Activated naive CD8-positive, alpha-beta T cell (primary cell): ENCODE measurements around the gene DNAAF5.
"Not testable (repeated sequence)": the region's sequence is repeated elsewhere in the genome, so short reads cannot be mapped to it uniquely, and the experiment has no call there.

Experiments used
- H3K27ac Mint-ChIP-seq: one replicate; pipeline ENCODE4 v1.8.0; 2021; ENCODE audit warnings: mixed read lengths
- H3K27me3 Mint-ChIP-seq: one replicate; pipeline ENCODE4 v1.8.0; 2021; ENCODE audit warnings: mixed read lengths
- H3K36me3 Mint-ChIP-seq: one replicate; pipeline ENCODE4 v1.8.0; 2021; ENCODE audit warnings: mixed read lengths
- H3K4me1 Mint-ChIP-seq: one replicate; pipeline ENCODE4 v1.8.0; 2021; ENCODE audit warnings: low read depth, mixed read lengths
- H3K4me3 Mint-ChIP-seq: one replicate; pipeline ENCODE4 v1.8.0; 2021; ENCODE audit warnings: mild to moderate bottlenecking, mixed read lengths
- H3K9me3 Mint-ChIP-seq: one replicate; pipeline ENCODE4 v1.8.0; 2021; ENCODE audit warnings: low read depth, mixed read lengths

The DNAAF5 gene

DNA sequence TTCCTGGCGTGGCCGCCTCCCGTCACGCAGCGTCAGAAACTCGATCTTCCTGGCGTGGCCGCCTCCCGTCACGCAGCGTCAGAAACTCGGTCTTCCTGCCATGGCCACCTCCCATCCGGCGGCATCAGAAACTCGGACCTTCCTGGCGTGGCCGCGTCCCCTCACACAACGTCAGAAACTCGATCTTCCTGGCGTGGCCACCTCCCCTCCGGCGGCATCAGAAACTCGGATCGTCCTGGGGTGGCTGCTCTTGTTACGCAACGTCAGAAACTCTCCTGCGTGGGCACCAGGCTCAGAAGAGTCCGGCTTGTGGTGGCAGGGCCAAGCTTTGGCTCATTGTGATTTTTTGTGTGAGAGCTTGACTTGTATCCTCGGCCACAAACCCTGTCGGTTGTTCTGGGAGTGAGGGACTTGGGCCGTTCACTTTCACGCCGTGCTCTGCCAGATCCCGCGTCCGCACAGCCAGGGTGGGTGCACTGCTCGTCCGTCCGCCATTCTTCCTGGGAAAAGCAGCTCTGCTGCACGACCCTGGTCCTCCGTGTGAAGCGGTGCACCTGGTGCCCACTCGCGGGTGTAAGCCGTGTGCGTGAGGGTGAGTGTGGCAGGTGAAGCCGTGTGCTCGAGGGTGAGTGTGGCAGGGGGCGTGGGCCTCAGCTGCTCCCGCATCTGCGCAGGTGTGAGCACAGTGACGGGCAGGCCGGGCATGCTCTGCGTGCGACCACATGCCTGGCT lies 56.4 kb downstream of the DNAAF5 start:
- H3K27me3 Mint-ChIP-seq = no peaks in the 10 kb centered on the region
- H3K9me3 Mint-ChIP-seq = no peaks in the 10 kb centered on the region
- H3K4me1 Mint-ChIP-seq = no peaks in the 10 kb centered on the region
- no peak overlapping the region for H3K4me3 Mint-ChIP-seq
- H3K27ac Mint-ChIP-seq = no peak overlapping the region
- H3K36me3 Mint-ChIP-seq = no peaks in the 10 kb centered on the region

DNA sequence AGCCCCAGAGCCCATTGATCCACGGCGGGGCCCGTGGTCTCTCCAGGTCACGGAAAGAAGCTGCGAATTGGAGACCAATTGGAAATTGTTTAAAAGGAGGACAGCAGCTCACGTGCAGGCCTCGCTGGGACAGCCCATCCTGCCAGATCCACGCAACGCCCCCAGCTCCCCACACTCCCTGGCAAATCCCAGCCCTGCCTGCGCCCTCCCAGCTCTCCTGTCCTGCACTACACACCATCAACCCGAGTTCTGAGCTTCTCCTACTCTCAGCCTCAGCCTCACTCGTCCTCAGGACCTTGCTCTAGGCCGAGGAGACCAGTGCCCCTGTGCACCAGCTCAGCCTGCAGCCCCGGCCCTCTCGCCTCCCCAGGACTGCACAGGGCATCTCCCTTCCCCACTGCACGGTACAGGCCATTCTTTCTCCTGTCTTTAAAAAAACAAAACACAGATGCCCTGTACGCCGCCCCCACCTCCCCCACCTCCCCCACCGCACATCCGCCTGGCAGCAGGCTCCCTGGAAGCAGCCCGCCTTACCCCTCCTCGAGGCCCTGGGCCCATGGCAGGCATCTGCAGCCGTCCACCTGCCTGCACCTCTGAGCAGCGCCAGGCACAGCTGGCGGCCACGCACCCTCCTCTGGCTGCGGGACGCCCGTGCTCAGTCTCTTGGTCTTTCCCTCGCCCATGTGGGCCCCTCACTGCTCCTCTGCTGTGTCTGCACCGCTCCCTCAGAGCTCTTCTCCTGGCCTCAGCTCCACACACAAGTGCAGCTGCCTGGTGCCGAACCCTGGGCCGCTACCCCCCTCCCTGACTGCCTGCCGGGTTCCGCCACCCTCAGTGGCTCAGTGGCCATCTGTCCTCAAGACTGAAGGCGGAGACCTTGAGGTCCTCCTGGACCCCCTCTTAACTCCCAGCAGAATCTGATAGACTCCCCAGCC lies 57.3 kb downstream of the DNAAF5 start:
- Mint-ChIP-seq H3K36me3 (peaks cover 3% of the 10 kb centered on the region), H3K4me1 (no peaks in the 10 kb centered on the region), H3K4me3 (no peak overlapping the region), H3K27ac (no peak overlapping the region), H3K27me3 (no peaks in the 10 kb centered on the region), H3K9me3 (no peaks in the 10 kb centered on the region)

DNA sequence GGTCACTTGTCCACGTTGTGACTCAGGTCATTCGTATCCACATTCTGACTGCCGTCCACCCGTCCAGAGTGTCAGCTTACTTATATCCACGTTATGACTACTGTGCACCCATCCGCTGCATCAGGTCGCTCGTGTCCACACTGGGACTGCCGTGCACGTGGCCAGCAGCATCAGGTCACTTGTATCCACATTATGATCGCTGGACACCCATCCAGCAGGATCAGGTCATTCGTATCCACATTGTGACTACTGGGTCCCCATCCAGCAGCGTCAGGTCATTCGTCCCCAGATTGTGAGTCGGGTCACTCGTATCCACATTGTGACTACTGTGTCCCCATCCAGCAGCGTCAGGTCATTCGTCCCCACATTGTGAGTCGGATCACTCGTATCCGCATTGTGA lies 58.5 kb downstream of the DNAAF5 start:
- no peak overlapping the region for H3K27ac Mint-ChIP-seq
- no peaks in the 10 kb centered on the region for H3K9me3 Mint-ChIP-seq
- H3K36me3 Mint-ChIP-seq = peaks cover 5% of the 10 kb centered on the region
- H3K4me1 Mint-ChIP-seq = no peaks in the 10 kb centered on the region
- H3K4me3 Mint-ChIP-seq = no peak overlapping the region
- no peaks in the 10 kb centered on the region for H3K27me3 Mint-ChIP-seq

DNA sequence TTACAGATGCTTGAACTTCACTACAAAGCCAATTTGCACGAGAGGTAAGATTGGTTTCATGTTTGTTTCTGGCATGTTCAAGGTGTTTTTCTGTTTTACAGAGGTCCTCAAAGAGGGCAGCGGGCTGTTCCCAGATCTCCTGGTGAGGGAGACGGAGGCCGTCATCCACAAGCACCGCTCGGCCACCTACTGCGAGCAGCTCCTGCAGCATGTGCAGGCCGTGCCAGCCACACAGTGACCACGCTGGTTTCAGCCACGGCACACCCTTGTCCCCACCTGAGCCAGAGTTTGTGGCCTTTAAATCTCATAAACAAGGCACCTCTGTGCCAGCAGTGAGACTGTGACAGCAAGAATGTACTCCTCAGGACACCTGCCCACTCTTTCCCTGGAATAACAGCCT lies 58.9 kb downstream of the DNAAF5 start:
- H3K36me3 Mint-ChIP-seq = peaks cover 5% of the 10 kb centered on the region
- no peaks in the 10 kb centered on the region for H3K9me3 Mint-ChIP-seq
- no peak overlapping the region for H3K4me3 Mint-ChIP-seq
- no peak overlapping the region for H3K27ac Mint-ChIP-seq
- H3K4me1 Mint-ChIP-seq = no peaks in the 10 kb centered on the region
- no peaks in the 10 kb centered on the region for H3K27me3 Mint-ChIP-seq

DNA sequence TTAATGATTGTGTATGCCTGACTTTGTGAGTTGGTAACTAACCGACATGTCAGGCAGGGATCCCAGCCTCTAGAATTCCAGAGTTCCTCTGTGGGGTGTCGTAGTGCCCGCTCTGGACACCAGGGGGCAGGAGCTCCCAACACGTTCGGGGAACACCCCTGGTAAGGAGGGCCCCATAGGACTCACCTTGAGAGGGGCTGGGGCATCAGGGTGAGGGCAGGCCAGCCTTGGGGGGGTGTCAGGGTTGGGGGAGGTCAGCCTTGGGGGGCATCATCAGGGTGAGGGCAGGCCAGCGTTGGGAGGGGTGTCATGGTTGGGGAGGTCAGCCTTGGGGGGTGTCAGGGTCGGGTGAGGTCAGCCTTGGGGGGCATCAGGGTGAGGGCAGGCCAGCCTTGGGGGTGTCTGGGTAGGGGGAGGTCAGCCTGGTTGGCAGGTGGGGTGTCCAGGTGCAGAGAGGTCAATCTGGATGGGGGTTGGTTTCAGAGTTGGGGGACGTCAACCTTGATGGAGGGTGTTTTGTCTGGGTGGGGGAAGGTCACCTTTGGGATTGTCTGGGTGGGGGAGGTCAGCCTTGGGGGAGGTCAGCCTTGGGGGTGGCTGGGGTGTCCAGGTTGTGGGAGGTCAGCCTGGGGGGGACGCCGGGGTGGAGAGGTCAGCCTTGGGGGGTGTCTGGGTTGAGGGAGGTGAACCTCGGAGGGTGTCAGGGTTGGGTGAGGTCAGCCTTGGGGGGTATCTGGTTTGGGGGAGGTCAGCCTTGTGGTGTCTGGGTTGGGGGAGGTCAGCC lies 60.2 kb downstream of the DNAAF5 start:
- Mint-ChIP-seq H3K4me3 (no peak overlapping the region), H3K4me1 (no peaks in the 10 kb centered on the region), H3K9me3 (no peaks in the 10 kb centered on the region), H3K27me3 (no peaks in the 10 kb centered on the region), H3K36me3 (peaks cover 5% of the 10 kb centered on the region), H3K27ac (no peak overlapping the region)

DNA sequence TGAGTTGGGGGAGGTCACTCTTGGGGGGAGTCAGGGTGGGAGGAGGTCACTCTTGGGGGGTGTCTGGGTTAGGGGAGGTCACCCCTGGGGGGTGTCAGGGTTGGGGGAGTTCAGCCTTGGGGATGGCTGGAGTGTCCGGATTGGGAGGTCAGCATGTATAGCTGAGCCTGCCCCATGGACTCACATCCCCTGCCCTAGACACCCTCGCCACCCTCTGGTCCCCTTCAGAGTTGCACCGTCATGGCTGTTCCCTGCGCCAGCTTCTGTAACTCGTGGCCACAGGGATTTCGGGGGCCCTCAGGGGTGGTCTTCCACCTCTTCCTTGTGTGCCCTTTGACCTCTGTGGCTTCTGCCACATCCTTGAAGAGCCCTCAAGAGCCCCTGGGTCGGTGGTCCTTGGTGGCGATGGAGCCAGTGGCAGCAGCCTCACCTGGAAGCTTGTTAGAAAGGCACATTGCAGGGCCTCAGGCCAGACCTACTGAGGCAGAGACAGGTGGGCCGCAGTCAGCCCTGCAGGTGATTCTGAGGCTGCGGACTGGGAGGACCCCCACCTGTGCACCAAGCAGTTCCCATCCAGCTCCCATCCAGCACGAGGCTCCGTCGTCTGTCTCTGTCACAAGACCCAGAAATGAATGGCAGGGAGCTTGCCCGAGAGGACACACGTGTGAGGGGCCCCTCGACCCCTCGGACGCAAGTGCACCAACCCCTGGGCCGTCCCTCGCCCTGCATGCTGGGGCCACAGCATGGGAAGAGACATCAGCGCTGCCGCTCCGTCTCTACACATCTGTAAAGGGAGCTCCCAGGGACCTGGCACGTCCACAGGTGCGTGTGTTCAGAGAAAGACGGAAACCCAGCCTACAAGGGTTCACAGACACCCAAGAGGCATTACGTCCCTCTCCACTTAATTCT lies 61.1 kb downstream of the DNAAF5 start:
- Mint-ChIP-seq H3K9me3 (no peaks in the 10 kb centered on the region), H3K4me1 (no peaks in the 10 kb centered on the region), H3K36me3 (peaks cover 5% of the 10 kb centered on the region), H3K27ac (no peak overlapping the region), H3K4me3 (no peak overlapping the region), H3K27me3 (no peaks in the 10 kb centered on the region)

DNA sequence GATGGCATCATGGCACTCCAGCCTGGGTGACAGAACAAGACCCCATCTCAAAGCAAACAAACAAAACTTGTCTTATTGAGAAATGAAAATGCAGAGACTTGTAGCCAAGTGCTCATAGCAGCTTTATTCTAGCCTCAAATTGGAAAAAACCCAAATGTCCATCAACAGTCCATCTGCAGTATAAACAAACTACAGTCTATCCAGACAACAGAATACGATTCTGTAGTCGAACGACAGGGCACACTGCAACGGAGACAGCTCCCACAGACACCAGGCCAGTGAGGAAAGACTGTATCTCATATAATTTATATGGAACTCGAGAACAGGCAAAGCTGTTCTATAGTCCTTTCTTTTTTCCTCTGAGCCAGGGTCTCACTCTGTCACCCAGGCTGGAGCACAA lies 65.0 kb downstream of the DNAAF5 start:
- no peaks in the 10 kb centered on the region for H3K9me3 Mint-ChIP-seq
- no peak overlapping the region for H3K27ac Mint-ChIP-seq
- no peaks in the 10 kb centered on the region for H3K4me1 Mint-ChIP-seq
- H3K4me3 Mint-ChIP-seq = no peak overlapping the region
- peaks cover 5% of the 10 kb centered on the region for H3K36me3 Mint-ChIP-seq
- no peaks in the 10 kb centered on the region for H3K27me3 Mint-ChIP-seq

DNA sequence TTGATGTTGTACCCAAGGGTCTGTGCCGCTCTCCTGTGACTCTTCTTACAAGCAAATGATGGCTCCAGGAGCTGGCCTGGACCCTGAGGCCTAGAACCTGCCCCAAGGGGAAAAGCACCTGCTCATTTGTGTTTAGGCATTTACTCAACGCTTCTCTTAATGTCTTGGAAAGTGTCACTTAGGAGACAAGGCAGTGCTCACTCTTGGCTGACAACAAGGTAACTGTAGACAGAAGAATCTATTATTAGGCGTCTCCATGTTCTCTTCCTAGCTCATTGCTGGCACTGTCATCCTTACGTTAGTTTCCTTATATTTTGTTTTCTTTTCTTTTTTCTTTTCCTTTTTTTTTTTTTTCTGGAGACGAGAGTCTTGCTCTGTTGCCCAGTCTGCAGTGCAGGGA lies 67.7 kb downstream of the DNAAF5 start:
- no peaks in the 10 kb centered on the region for H3K4me1 Mint-ChIP-seq
- H3K27ac Mint-ChIP-seq = no peak overlapping the region
- peaks cover 6% of the 10 kb centered on the region for H3K36me3 Mint-ChIP-seq
- no peaks in the 10 kb centered on the region for H3K9me3 Mint-ChIP-seq
- H3K4me3 Mint-ChIP-seq = no peak overlapping the region
- H3K27me3 Mint-ChIP-seq = no peaks in the 10 kb centered on the region

DNA sequence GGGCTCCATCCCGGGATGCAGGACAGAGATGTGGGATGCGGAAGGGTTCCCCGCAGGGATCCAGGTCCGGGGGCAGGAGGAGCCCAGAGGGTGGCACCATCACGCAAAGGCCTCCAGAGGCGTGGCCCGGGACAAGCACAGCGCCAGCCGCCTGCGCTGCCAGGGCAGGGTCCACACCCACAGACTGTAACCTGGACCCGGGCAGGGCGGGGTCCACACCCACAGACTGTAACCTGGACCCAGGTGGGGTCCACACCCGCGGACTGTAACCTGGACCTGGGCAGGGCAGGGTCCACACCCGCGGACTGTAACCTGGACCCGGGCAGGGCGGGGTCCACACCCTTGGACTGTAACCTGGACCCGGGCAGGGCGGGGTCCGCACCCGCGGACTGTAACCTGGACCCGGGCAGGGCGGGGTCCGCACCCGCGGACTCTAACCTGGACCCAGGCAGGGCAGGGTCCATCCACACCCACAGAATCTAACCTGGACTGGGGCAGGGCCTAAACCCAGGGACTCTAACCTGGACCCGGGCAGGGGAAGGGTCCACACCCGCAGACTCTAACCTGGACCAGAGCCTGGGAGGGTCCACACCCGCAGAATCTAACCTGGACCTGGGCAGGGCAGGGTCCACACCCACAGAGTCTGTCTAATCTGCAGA lies 68.3 kb downstream of the DNAAF5 start:
- Mint-ChIP-seq H3K9me3 (no peaks in the 10 kb centered on the region), H3K4me3 (no peak overlapping the region), H3K27me3 (no peaks in the 10 kb centered on the region), H3K27ac (no peak overlapping the region), H3K36me3 (peaks cover 4% of the 10 kb centered on the region), H3K4me1 (no peaks in the 10 kb centered on the region)

DNA sequence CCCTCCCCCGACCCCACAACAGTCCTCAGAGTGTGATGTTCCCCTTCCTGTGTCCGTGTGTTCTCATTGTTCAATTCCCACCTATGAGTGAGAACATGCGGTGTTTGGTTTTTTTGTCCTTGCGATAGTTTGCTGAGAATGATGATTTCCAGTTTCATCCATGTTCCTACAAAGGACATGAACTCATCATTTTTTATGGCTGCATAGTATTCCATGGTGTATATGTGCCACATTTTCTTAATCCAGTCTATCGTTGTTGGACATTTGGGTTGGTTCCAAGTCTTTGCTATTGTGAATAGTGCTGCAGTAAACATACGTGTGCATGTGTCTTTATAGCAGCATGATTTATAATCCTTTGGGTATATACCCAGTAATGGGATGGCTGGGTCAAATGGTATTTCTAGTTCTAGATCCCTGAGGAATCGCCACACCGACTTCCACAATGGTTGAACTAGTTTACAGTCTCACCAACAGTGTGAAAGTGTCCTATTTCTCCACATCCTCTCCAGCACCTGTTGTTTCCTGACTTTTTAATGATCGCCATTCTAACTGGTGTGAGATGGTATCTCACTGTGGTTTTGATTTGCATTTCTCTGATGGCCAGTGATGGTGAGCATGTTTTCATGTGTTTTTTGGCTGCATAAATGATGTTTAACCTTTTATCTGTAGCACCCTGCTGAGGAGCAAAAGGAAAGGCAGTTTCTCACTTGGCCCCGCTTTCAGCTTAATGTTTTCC lies 70.1 kb downstream of the DNAAF5 start:
- H3K36me3 Mint-ChIP-seq, H3K4me3 Mint-ChIP-seq, H3K9me3 Mint-ChIP-seq, H3K4me1 Mint-ChIP-seq, H3K27ac Mint-ChIP-seq, H3K27me3 Mint-ChIP-seq: not testable (repeated sequence)

DNA sequence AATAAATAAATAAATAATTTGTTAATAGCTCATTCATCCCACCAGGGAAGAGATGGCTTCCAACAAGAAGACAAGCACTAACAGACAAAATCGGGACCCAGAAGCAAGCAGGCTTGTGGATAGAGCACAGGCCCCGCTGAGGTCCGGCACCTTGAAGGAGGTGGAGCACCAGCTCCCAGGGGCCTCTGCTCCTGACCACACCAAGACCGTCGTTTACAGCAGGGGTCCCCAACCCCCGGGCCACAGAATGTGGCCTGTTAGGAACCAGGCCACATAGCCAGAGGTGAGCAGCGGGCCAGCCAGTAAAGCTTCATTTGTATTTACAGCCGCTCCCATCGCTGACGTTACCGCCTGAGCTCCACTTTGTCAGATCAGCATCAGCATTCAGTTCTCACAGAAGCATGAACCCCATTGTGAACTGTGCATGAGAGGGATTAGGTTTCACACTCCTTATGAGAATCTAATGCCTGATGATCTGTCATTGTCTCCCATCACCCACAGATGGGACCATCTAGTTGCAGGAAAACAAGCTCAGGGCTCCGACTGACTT lies 72.5 kb downstream of the DNAAF5 start:
- Mint-ChIP-seq H3K4me3 (no peak overlapping the region), H3K9me3 (no peaks in the 10 kb centered on the region), H3K36me3 (peaks cover 4% of the 10 kb centered on the region), H3K4me1 (no peaks in the 10 kb centered on the region), H3K27me3 (no peaks in the 10 kb centered on the region), H3K27ac (no peak overlapping the region)

DNA sequence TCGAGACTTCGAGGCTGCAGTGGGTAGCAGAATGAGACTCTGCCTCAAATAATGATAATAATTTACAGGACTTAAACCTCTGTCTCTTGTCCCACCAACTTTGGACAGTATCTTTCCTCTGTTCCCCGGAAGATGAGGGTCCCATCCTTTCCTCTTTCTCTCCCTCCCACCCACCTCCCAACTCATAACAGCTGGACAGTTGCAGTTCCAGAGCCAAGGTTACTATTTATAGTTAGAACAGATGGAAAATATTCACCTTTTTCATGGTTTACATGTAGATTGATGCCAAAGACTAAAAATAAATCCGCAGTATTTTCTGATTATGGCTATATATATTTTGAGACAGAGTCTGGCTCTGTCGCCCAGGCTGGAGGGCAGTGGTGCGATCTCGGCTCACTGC lies 74.2 kb downstream of the DNAAF5 start:
- Mint-ChIP-seq H3K27me3 (no peaks in the 10 kb centered on the region), H3K4me1 (no peaks in the 10 kb centered on the region), H3K27ac (no peak overlapping the region), H3K9me3 (no peaks in the 10 kb centered on the region), H3K4me3 (no peak overlapping the region), H3K36me3 (peaks cover 4% of the 10 kb centered on the region)

DNA sequence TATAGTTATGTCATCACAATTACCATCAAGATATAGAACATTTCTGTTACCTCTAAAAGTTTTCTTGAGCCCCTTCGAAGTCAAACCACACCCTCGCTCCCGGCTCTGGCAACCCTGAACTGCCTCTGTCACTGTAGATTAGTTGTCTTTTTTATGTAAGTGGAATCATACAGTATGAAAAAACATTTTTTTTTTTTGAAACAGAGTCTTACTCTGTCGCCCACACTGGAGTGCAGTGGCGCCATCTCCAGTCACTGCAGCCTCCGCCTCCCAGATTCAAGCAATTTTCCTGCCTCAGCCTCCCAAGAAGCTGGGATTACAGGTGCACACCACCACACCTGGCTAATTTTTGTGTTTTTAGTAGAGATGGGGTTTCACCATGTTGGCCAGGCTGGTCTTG lies 74.9 kb downstream of the DNAAF5 start:
- H3K36me3 Mint-ChIP-seq, H3K9me3 Mint-ChIP-seq, H3K4me3 Mint-ChIP-seq, H3K27me3 Mint-ChIP-seq, H3K27ac Mint-ChIP-seq, H3K4me1 Mint-ChIP-seq: not testable (repeated sequence)
